Central memory CD8-positive, alpha-beta T cell (primary cell): Measurements from ENCODE around the gene ASCC3.
"Not testable (repeated sequence)": the region's sequence is repeated elsewhere in the genome, so short reads cannot be mapped to it uniquely, and the experiment has no call there.

Source experiments
- ATAC-seq: fragments of 150-1000 bp; cut with Tn5 transposase; replicated peaks from 2 replicates; pipeline ENCODE4 v1.10.0; 2022; ENCODE audit warnings: mild to moderate bottlenecking, moderate FRiP score, moderate number of reproducible peaks; ENCODE audit not compliant: poor library complexity, severe bottlenecking; ENCODE audit errors: extremely low read depth
- DNase-seq, 2 donors: peaks; one replicate each; pipeline ENCODE4 v3.0.0; 2021; ENCODE audit warnings: low spot score in 2 of 2
- H3K27ac Mint-ChIP-seq: one replicate; pipeline ENCODE4 v1.8.0; 2022; ENCODE audit warnings: low read depth, mild to moderate bottlenecking, moderate library complexity, mixed read lengths
- H3K27me3 Mint-ChIP-seq: one replicate; pipeline ENCODE4 v1.8.0; 2022; ENCODE audit warnings: mixed read lengths
- H3K36me3 Mint-ChIP-seq: one replicate; pipeline ENCODE4 v1.8.0; 2022; ENCODE audit warnings: mild to moderate bottlenecking, moderate library complexity, mixed read lengths; ENCODE audit not compliant: insufficient read depth
- H3K4me1 Mint-ChIP-seq: one replicate; pipeline ENCODE4 v1.8.0; 2022; ENCODE audit warnings: mixed read lengths
- H3K4me3 Mint-ChIP-seq: one replicate; pipeline ENCODE4 v1.8.0; 2022; ENCODE audit warnings: mild to moderate bottlenecking, moderate library complexity, mixed read lengths
- H3K9me3 Mint-ChIP-seq: one replicate; pipeline ENCODE4 v1.8.0; 2022; ENCODE audit warnings: mixed read lengths

Gene ASCC3

DNA sequence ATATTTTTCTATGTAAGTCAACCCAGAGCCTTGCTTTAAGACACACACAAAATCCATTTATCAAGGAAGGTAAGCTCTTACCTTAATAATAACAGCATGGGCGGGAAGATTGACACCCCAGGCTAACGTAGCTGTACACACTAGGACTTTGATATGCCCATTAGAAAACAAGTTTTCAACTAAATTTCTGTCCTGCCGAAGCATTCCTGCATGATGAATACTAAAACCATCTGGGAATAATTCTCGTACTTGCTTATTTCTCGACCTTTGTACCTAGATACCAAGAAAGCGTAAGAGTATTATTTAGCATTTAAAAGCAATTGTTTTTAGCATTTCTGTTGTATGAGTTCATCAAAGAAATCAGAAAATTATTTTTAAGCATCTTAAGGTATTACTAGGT lies 218.9 kb downstream of the ASCC3 start:
- Mint-ChIP-seq H3K9me3 (no peaks in the 10 kb centered on the region), H3K4me3 (no peak overlapping the region), H3K27me3 (no peaks in the 10 kb centered on the region), H3K27ac (no peak overlapping the region), H3K36me3 (peaks cover 2% of the 10 kb centered on the region), H3K4me1 (peaks cover 12% of the 10 kb centered on the region)
- ATAC-seq (no peak), DNase-seq (no peak)

DNA sequence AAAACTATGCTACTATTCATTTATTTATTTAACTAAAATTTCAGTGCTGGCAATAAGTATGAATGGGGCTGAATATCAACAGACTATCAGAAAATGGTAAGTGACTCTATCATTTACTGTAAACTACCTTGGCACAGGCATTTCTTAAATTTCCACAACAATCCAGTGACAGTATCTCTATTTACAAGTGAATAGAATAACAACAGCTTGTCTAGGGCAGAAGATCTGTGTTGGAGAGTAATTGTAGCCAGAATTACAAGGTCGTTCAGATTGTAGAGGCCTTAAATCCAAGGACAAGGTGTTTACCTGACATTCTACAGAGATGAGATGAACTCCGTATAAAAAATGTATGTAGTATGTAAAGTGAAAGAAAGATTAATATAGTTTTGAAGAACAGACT lies 222.6 kb downstream of the ASCC3 start:
- ATAC-seq (no peak), DNase-seq (no peak)
- Mint-ChIP-seq H3K9me3 (no peaks in the 10 kb centered on the region), H3K27me3 (no peaks in the 10 kb centered on the region), H3K4me1 (no peaks in the 10 kb centered on the region), H3K36me3 (peaks cover 2% of the 10 kb centered on the region), H3K4me3 (no peak overlapping the region), H3K27ac (no peak overlapping the region)

DNA sequence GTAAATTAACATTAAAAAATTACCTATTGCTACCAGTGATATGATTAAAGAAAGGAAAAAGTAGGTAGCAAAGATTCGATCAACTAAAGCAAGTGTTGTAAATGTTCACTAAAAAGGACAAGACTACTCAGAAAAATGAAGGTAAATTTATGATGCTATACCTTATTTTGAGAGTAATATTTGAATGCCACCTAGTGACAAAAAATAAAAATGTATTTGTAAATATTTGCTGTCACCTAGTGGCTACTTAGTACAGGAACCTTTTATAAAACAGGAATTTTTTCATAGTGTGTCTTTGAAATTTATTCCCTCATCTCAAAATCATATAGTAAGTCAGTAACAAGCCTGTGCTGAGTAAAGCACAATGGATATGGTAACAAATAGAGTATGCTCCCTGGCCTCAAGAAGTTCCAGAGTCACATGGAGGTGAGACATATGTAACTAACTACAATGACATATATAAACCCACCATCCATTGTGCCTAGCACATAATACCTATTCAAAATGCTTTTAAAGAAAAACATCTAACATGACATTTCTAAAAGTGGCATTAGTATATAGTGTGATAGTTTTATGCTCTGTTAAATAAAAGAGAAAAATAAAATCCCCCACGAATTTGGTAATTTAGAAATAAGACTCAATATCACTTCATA lies 223.3 kb downstream of the ASCC3 start:
- H3K9me3 Mint-ChIP-seq: no peaks in the 10 kb centered on the region
- H3K36me3 Mint-ChIP-seq: peaks cover 3% of the 10 kb centered on the region
- no peaks in the 10 kb centered on the region for H3K4me1 Mint-ChIP-seq
- no peaks in the 10 kb centered on the region for H3K27me3 Mint-ChIP-seq
- H3K4me3 Mint-ChIP-seq: no peak overlapping the region
- no peak for DNase-seq
- H3K27ac Mint-ChIP-seq: no peak overlapping the region
- no peak for ATAC-seq

DNA sequence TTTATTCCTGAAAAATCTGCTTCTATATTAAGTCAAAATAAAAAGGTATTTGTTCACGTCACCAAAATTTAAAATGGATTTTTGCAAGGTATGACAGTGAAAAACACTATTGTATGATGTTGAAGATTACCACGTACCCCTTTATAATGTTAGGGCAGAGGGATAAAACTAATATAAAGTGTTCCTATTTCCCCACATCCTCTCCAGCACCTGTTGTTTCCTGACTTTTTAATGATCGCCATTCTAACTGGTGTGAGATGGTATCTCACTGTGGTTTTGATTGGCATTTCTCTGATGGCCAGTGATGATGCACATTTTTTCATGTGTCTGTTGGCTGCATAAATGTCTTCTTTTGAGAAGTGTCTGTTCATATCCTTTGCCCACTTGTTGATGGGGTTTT lies 240.0 kb downstream of the ASCC3 start:
- not testable (repeated sequence) for H3K4me3 Mint-ChIP-seq, H3K9me3 Mint-ChIP-seq, H3K27me3 Mint-ChIP-seq, ATAC-seq, H3K27ac Mint-ChIP-seq, DNase-seq, H3K4me1 Mint-ChIP-seq
- H3K36me3 Mint-ChIP-seq: peaks cover 14% of the 10 kb centered on the region

DNA sequence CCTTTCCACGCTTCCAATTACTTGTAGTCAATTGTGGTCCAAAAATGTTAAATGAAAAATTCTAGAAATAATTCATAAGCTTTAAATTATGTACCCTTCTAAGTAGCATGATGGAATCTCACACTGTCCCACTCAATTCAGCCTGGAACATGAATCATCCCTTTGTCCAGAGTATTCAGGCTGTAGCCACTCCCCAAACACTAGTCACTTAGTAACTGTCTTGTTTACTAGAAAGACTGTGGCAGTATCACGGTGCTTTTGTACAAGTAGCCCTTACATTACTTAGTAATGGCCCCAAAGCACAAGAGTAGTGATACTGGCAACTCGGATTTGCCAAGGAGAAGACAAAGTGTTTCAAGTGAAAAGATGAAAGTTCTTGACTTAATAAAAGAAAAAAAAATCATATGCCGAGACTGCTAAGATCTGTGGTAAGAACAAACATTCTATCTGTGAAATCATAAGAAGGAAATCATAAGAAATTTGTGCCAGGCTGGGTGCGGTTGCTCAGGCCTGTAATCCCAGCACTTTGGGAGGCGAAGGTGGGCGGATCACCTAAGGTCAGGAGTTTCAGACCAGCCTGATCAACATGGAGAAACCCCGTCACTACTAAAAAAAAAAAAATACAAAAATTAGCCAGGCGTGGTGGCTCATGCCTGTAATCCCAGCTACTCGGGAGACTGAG lies 247.9 kb downstream of the ASCC3 start:
- DNase-seq (no peak), ATAC-seq (no peak)
- no peak overlapping the region for H3K4me3 Mint-ChIP-seq
- H3K36me3 Mint-ChIP-seq: peaks cover 13% of the 10 kb centered on the region
- H3K4me1 Mint-ChIP-seq: no peaks in the 10 kb centered on the region
- no peaks in the 10 kb centered on the region for H3K27me3 Mint-ChIP-seq
- no peaks in the 10 kb centered on the region for H3K9me3 Mint-ChIP-seq
- H3K27ac Mint-ChIP-seq: no peak overlapping the region

DNA sequence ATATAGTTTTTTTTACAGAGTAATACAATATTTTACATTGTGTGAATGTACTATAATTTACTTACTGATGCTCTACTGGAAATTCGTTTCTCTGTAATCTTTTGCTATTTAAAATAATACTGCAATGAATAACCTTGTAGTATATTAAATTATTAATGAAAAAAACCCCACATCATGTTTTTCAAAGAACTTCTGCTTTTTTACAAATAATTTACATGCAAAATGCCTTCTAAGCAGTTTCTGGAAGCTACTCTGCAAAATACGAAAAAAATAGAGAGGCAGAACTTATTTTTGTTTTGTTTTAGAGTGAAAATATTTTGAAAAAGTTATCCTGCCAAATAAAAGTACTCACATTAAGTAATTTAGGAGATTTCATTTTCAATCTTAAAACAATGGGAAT lies 250.6 kb downstream of the ASCC3 start:
- no peak for DNase-seq
- H3K9me3 Mint-ChIP-seq: no peaks in the 10 kb centered on the region
- H3K27ac Mint-ChIP-seq: no peak overlapping the region
- ATAC-seq: no peak
- H3K27me3 Mint-ChIP-seq: no peaks in the 10 kb centered on the region
- no peak overlapping the region for H3K4me3 Mint-ChIP-seq
- peaks cover 4% of the 10 kb centered on the region for H3K36me3 Mint-ChIP-seq
- H3K4me1 Mint-ChIP-seq: no peaks in the 10 kb centered on the region

DNA sequence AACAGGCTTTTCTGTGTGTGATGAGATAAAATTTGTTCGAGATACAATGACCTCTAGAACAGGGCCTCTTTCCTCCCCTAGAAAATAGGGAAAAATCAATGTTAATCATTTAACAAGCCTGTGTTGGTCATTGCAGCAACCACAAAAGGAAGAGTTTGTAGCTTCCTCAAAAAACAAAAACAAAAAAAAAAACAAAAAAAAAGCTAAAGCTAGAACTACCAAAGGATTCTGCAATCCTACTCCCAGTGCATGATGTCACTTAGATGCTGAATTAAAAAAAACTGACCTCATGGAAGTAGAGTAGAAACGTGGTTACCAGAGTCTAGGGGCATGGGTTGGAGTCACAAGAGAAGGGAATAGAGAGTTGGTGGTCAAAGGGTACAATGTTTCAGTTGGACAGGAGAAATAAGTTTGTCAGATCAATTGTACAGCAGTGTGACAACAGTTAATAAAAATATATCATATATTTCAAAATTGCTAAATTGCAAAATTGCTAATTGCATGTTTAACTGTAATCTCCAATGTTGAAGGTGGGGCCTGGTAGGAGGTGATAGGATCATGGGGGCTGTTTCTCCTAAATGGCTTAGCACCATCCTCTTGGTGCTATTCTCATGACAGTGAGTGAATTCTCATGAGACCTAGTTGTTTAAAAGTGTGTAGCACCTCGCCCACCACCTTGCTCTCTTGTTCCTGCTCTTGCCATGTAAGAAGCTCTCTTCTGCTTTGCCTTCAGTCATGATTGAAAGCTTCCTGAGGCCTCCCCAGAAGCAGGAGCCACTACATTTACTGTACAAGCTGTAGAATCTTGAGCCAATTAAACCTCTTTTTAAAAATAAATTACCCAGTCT lies 253.0 kb downstream of the ASCC3 start:
- no peak for DNase-seq
- no peak overlapping the region for H3K27ac Mint-ChIP-seq
- no peaks in the 10 kb centered on the region for H3K9me3 Mint-ChIP-seq
- no peaks in the 10 kb centered on the region for H3K4me1 Mint-ChIP-seq
- no peak for ATAC-seq
- H3K36me3 Mint-ChIP-seq: peaks cover 3% of the 10 kb centered on the region
- no peak overlapping the region for H3K4me3 Mint-ChIP-seq
- H3K27me3 Mint-ChIP-seq: no peaks in the 10 kb centered on the region

DNA sequence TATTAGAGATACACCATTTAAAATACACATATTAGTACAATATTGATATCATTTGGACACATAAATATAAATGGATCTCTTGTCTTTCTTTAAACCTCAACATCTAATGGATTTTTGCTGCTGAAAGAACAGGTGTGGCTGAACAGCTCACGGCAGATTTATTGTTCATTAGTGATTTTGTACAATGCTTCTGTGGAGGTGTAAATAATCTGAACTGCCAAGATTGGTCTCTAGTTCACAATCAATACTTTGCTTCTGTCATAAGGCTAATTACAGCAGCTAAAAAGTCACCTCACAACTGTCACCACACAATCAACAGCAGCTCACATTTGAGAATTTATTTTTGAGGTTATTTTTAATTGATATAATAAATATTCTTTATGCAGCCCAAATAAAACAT lies 254.4 kb downstream of the ASCC3 start:
- no peak overlapping the region for H3K27ac Mint-ChIP-seq
- no peaks in the 10 kb centered on the region for H3K27me3 Mint-ChIP-seq
- peaks cover 4% of the 10 kb centered on the region for H3K36me3 Mint-ChIP-seq
- H3K4me3 Mint-ChIP-seq: no peak overlapping the region
- H3K4me1 Mint-ChIP-seq: no peaks in the 10 kb centered on the region
- H3K9me3 Mint-ChIP-seq: no peaks in the 10 kb centered on the region
- DNase-seq: no peak
- no peak for ATAC-seq

DNA sequence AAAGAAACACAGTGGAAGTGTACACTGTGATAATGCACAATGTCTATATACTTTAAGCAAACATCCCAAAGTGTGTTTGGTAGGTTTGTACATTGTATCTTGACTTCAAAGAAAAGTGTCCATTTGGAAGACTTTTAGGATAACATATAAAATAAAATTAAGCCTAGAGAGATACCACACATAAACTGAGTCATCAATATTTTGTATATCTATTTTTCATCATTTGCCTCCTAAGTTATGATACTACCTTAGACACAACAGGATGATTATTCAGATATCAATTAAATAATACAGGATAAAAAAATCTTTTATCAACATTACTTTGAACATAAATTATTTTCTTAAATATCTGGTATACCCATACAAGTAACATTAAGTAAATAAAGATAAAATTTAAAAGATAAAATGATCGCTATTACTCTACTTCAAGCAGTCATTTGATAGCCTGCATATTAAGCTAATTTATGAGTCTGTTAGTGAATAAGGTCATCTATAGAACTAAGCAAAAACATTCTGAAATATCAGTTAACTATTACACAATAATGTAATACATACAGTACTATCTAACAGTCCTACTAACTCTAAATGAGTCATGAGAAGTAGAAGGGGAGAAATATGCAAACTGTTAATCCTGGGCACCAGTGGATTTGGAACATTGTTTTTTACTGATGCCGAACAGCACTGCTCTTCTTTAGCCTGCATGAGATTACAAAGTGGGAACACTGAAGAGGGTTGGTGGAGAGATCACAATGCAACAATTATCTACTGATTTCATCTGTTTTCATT lies 258.0 kb downstream of the ASCC3 start:
- Mint-ChIP-seq H3K27ac (no peak overlapping the region), H3K36me3 (peaks cover 4% of the 10 kb centered on the region), H3K4me1 (no peaks in the 10 kb centered on the region), H3K9me3 (no peaks in the 10 kb centered on the region), H3K4me3 (no peak overlapping the region), H3K27me3 (no peaks in the 10 kb centered on the region)
- ATAC-seq (no peak), DNase-seq (no peak)

DNA sequence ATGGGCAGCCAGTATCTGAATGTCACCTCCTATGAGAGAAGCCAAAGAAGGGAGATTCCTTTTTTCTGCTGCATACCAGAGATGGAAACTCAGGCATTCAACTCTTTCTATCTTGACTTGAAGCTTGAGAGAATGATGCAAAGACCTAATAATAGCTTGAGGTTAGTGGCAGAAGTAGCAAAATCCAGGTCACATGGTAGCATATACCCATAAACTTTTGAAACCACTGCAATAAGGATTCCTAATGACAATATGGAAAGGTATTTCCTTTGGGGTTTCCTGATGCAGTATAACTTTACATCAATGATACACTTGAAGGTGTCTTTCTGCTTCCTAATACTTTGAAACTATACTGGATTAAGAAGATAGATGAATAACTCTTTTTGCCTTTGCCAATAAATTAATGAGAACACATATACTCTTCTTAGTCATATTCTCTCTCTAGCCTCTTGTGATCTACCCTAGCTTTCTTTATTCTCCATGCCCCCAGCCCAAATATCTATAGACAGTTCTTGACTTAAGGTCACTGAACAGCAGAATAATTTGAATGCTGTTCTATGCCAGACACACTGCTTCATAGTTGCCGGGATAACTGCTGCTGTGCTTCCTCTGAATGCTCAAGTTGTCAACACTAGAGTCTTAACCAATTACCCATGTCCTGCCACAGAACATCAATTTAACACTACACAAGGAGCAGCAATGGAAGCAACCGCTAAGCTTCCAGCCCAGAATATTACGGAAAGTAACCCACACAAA lies 260.9 kb downstream of the ASCC3 start:
- H3K27ac Mint-ChIP-seq: no peak overlapping the region

DNA sequence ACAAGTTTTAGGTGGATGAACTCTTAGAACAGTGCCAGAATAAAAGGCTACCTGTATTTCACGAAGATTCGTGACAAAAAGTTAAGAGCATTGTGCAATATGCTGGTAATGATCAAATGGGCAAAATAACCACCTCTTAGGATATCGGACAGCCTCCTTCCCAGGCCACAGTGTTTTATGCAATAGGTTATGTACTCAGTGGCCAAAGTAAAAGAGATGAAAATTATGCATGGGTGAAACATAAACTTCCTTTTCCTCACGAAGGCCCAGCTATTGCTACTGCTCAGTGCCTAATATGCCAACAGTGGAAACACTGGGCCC lies 262.8 kb downstream of the ASCC3 start:
- no peak overlapping the region for H3K27ac Mint-ChIP-seq
- DNase-seq (no peak), ATAC-seq (no peak)
- no peaks in the 10 kb centered on the region for H3K9me3 Mint-ChIP-seq
- peaks cover 5% of the 10 kb centered on the region for H3K36me3 Mint-ChIP-seq
- no peak overlapping the region for H3K4me3 Mint-ChIP-seq
- no peaks in the 10 kb centered on the region for H3K27me3 Mint-ChIP-seq
- H3K4me1 Mint-ChIP-seq: no peaks in the 10 kb centered on the region

More for the DNA sequence above, 260.9 kb downstream of the ASCC3 start:
- ATAC-seq (no peak), DNase-seq (no peak)
- H3K36me3 Mint-ChIP-seq: peaks cover 5% of the 10 kb centered on the region
- H3K4me3 Mint-ChIP-seq: no peak overlapping the region
- no peaks in the 10 kb centered on the region for H3K27me3 Mint-ChIP-seq
- H3K9me3 Mint-ChIP-seq: no peaks in the 10 kb centered on the region
- H3K4me1 Mint-ChIP-seq: no peaks in the 10 kb centered on the region
